ENCODE results near the gene MAST4. TPM values are rescaled to one million over a fixed set of nuclear protein-coding genes. Genes with fewer than 3 reads are reported as not detected.

MAST4 gene
- total and polyA plus RNA-seq, 2 of the 4 experiments (the other 2 are of a cell fraction) = 4.8 to 6.8 TPM

DNA sequence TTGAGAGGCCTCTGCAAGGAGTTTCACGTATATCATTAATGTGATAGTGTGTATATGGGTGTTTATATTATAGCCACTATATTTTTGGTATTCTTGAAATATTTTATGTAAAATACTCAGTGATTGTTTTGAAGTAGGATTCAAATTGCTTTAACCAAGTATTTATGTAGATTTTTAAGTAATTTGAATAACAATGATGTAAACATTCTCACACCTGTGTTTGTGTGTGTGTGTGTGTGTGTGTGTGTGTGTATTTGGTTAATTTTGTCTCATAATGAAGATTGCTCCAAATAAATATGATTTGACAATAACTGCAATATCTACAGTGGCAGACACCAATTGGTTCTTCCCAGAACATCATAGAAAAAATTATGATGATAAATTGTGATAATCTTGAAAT, 307.0 kb downstream of the MAST4 start:
- H3K9me1 ChIP-seq (ENCODE audit: insufficient read depth, low read length) = no peaks in the 10 kb centered on the region
- H2BK15ac ChIP-seq (ENCODE audit: low read depth, low read length) = no peak overlapping the region
- H3K27ac ChIP-seq (ENCODE audit: insufficient read depth, low read length) = no peak overlapping the region
- H3K9ac ChIP-seq (ENCODE audit: low read depth, low read length) = no peak overlapping the region
- H3K36me3 ChIP-seq (ENCODE audit: control insufficient read depth, insufficient read depth, low read length) = no peaks in the 10 kb centered on the region
- H2BK5ac ChIP-seq (ENCODE audit: low read depth, low read length, poor library complexity, severe bottlenecking) = no peak overlapping the region
- H2AFZ ChIP-seq (replicated peaks; ENCODE audit: low read length, poor library complexity) = no peak overlapping the region
- ChIA-PET CTCF (no interaction called here), POLR2A (ENCODE audit: unreplicated experiment) (no interaction called here)
- no TSS peak for BruUV-seq (replicated peaks)
- H2AK5ac ChIP-seq (ENCODE audit: low read depth, low read length) = no peak overlapping the region
- peaks cover 2% of the 10 kb centered on the region; the same call in 1 of the 2 replicates for H3K27me3 ChIP-seq (ENCODE audit: control insufficient read depth, insufficient read depth, low read length)
- no peak overlapping the region for H3K14ac ChIP-seq (replicated peaks; ENCODE audit: low read depth, low read length)
- no peak overlapping the region for H2BK120ac ChIP-seq (ENCODE audit: low read depth, low read length)
- no peak overlapping the region for H4K5ac ChIP-seq (ENCODE audit: low read depth, low read length)
- WGBS, 2 experiments (ENCODE audit: extremely low coverage in 2 of 2, insufficient read length in 1 of 2) = no CpG with 5 or more reads among the region's 1 CpG
- intact Hi-C loops (cut with micrococcal nuclease) = no loop called here
- no peak overlapping the region for H3K23ac ChIP-seq (ENCODE audit: low read depth, low read length)
- no peaks in the 10 kb centered on the region for H3K79me1 ChIP-seq (ENCODE audit: low read depth in 1 of 2, low read length in 2 of 2)
- dilution Hi-C loops (cut with HindIII; ENCODE audit: low sequenced_read_pairs, unreplicated experiment) = no loop called here
- H4K8ac ChIP-seq (ENCODE audit: low read depth in 2 of 2, low read length in 2 of 2) = no peak overlapping the region
- no peaks in the 10 kb centered on the region for H4K20me1 ChIP-seq (ENCODE audit: insufficient read depth, low read length)
- TF ChIP-seq FOS (IDR thresholded peaks at IDR 0.05; ENCODE audit: low read depth, low read length) (no peak), RCOR1 (IDR thresholded peaks at IDR 0.05; ENCODE audit: insufficient replicate concordance, low read length) (no peak), RAD21 (IDR thresholded peaks at IDR 0.05; ENCODE audit: low read length) (no peak), CEBPB (IDR thresholded peaks at IDR 0.05; ENCODE audit: low read depth, low read length) (no peak), RFX5 (IDR thresholded peaks at IDR 0.05; ENCODE audit: low read depth, low read length) (no peak)
- no peak overlapping the region for H2AK9ac ChIP-seq (replicated peaks; ENCODE audit: low read depth, low read length, poor library complexity)
- H3K4me1 ChIP-seq (ENCODE audit: control insufficient read depth, insufficient read depth, low read length) = peaks cover 4% of the 10 kb centered on the region; the same call in 1 of the 2 replicates
- no peak overlapping the region for H3K56ac ChIP-seq (ENCODE audit: extremely low read depth, insufficient read depth, low read length)
- no peak for ATAC-seq (ENCODE audit: low read depth)
- no peak overlapping the region for H3K18ac ChIP-seq (ENCODE audit: low read depth, low read length)
- DNase-seq = no peak
- no peak overlapping the region for H3K4me2 ChIP-seq (ENCODE audit: low read depth, low read length)
- H2BK20ac ChIP-seq (ENCODE audit: low read depth, low read length) = no peak overlapping the region
- no peak overlapping the region for H3K4me3 ChIP-seq (ENCODE audit: insufficient read depth, low read depth, low read length)
- no peak overlapping the region for H3K4ac ChIP-seq (ENCODE audit: low read depth, low read length)
- H3K9me3 ChIP-seq (ENCODE audit: control insufficient read depth, insufficient read depth, low read length) = no peaks in the 10 kb centered on the region
- in situ Hi-C loops (cut with MboI; ENCODE audit: low sequenced_read_pairs) = no loop called here
- H4K91ac ChIP-seq (ENCODE audit: insufficient read depth, low read depth, low read length) = no peak overlapping the region

All from IMR-90 (cell line).